Suprapubic skin (tissue), 4 donors: Measurements from ENCODE around the gene AKAP8L. TPM values are rescaled to one million over a fixed set of nuclear protein-coding genes. Genes with fewer than 3 reads are reported as not detected.
"Not testable (repeated sequence)": the region's sequence is repeated elsewhere in the genome, so short reads cannot be mapped to it uniquely, and the experiment has no call there.

ENCODE experiments used
- DNase-seq, 2 donors: peaks; one replicate each; pipeline ENCODE4 v3.0.0-alpha.2; 2019; ENCODE audit warnings: low spot score in 2 of 2
- H3K27ac ChIP-seq: fragments of 200-600 bp; sonication (generic); one replicate; pipeline ENCODE4 v1.5.1; 2019
- H3K27me3 ChIP-seq: fragments of 200-600 bp; sonication (generic); one replicate; pipeline ENCODE4 v1.5.1; 2019
- H3K36me3 ChIP-seq: fragments of 200-600 bp; sonication (generic); one replicate; pipeline ENCODE4 v1.5.1; 2019
- H3K4me1 ChIP-seq: fragments of 200-600 bp; sonication (generic); one replicate; pipeline ENCODE4 v1.5.1; 2019
- H3K4me3 ChIP-seq: fragments of 200-600 bp; sonication (generic); one replicate; pipeline ENCODE4 v1.5.1; 2019; ENCODE audit warnings: mild to moderate bottlenecking
- H3K9me3 ChIP-seq: fragments of 200-600 bp; sonication (generic); one replicate; pipeline ENCODE4 v1.5.1; 2019
- EP300 ChIP-seq: sonication (generic); formaldehyde crosslinking; IDR thresholded peaks from one replicate; pipeline ENCODE4 v1.6.1; 2017; ENCODE audit warnings: antibody characterized with exemption
- POLR2A ChIP-seq, 2 donors: fragments of 450-650 bp; IDR thresholded peaks; one replicate each; pipeline ENCODE4 v1.6.1; 2017; ENCODE audit warnings: antibody characterized with exemption in 2 of 2, mild to moderate bottlenecking in 2 of 2, moderate library complexity in 2 of 2
- POLR2AphosphoS5 ChIP-seq, 3 donors: sonication (generic); formaldehyde crosslinking; IDR thresholded peaks; one replicate each; pipeline ENCODE4 v1.6.1; 2017; ENCODE audit warnings: antibody characterized with exemption in 3 of 3
- WGBS: methylation state at CpG from one replicate; pipeline ENCODE4 v1.1.5; 2018; 5-methylcytosine and 5-hydroxymethylcytosine counted together
- total RNA-seq, 4 donors: library from RNA; depleted of rRNA; stranded (reverse); fragments of >200 nt; gene quantifications; one replicate each; pipeline ENCODE4 v1.1.0, GENCODE V29; 2016
- TF ChIP-seq, protein P1 (sequence below), 2 donors: fragments of 200-600 bp in 1 of 2; fragments of 450-650 bp in 1 of 2; sonication (generic) in 1 of 2; IDR thresholded peaks; one replicate each; pipeline ENCODE4 v1.5.1; 2016 to 2019; ENCODE audit warnings: antibody characterized with exemption in 2 of 2, mild to moderate bottlenecking in 1 of 2, moderate library complexity in 1 of 2

AKAP8L gene
- total RNA-seq, 4 donors from 2014 or later = 97.5 to 259 (median 118) TPM

DNA sequence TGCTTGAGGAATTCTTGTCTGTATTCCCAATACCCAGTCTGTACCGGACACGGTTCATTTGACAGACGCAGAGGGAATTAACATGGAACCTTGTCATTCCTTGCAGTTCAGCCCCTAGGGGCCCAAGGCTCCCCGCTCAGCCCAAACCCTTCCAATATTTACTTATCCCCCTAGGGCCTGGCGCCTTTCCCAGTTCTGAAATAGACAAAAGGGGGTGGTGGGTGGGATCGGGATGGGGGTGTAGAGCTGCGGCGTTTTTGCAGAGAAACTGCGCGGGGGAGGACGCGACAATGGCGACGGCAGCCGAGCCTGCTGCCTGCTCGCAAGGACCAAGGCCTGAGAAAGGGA lies 583 bp downstream of the AKAP8L start:
- Histone ChIP-seq H3K27me3 (no peaks in the 10 kb centered on the region), H3K9me3 (no peaks in the 10 kb centered on the region), H3K4me3 (peak overlapping the region; percentile 58), H3K4me1 (peaks cover 38% of the 10 kb centered on the region), H3K36me3 (peaks cover 15% of the 10 kb centered on the region), H3K27ac (peak overlapping the region; percentile 70)
- TF ChIP-seq POLR2A (IDR thresholded peaks at IDR 0.05) (no peak), EP300 (no peak), POLR2AphosphoS5 (IDR thresholded peaks at IDR 0.05) (no peak)
- TF ChIP-seq, protein P1, sequence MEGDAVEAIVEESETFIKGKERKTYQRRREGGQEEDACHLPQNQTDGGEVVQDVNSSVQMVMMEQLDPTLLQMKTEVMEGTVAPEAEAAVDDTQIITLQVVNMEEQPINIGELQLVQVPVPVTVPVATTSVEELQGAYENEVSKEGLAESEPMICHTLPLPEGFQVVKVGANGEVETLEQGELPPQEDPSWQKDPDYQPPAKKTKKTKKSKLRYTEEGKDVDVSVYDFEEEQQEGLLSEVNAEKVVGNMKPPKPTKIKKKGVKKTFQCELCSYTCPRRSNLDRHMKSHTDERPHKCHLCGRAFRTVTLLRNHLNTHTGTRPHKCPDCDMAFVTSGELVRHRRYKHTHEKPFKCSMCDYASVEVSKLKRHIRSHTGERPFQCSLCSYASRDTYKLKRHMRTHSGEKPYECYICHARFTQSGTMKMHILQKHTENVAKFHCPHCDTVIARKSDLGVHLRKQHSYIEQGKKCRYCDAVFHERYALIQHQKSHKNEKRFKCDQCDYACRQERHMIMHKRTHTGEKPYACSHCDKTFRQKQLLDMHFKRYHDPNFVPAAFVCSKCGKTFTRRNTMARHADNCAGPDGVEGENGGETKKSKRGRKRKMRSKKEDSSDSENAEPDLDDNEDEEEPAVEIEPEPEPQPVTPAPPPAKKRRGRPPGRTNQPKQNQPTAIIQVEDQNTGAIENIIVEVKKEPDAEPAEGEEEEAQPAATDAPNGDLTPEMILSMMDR (IDR thresholded peaks at IDR 0.05) = no peak
- 0% methylated on average over 10 of the region's 16 CpGs for WGBS
- peak in 1 of 2 donors; percentile 71 for DNase-seq

DNA sequence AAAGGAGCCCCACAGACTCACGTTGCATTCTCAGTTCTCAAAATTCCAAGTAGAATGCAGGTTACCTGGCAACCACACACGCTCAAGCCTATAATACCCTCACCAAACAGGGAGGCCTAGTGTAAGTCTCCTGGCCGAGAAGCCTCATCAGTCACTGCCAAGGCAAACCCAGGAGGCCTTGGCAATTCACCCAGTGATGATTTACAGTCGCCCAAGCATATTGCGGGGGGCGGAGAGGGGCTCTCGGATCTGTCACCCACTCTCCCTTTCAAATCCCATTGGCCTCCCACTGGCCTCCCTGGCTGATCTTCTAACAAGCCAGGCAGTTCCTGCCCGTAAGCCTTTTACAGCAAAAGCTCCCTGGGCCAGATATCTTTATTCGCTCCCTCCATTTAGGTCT lies 1.1 kb downstream of the AKAP8L start:
- H3K4me1 ChIP-seq = peaks cover 43% of the 10 kb centered on the region
- no peaks in the 10 kb centered on the region for H3K9me3 ChIP-seq
- 3% methylated on average over 7 of the region's 9 CpGs for WGBS
- no peak for TF ChIP-seq EP300
- TF ChIP-seq, protein P1 (IDR thresholded peaks at IDR 0.05) = no peak
- TF ChIP-seq POLR2AphosphoS5 (IDR thresholded peaks at IDR 0.05) = no peak
- TF ChIP-seq POLR2A (IDR thresholded peaks at IDR 0.05) = no peak
- H3K27me3 ChIP-seq = no peaks in the 10 kb centered on the region
- peak overlapping the region; percentile 58 for H3K4me3 ChIP-seq
- no peak for DNase-seq
- peak overlapping the region; percentile 70 for H3K27ac ChIP-seq
- H3K36me3 ChIP-seq = peaks cover 10% of the 10 kb centered on the region

DNA sequence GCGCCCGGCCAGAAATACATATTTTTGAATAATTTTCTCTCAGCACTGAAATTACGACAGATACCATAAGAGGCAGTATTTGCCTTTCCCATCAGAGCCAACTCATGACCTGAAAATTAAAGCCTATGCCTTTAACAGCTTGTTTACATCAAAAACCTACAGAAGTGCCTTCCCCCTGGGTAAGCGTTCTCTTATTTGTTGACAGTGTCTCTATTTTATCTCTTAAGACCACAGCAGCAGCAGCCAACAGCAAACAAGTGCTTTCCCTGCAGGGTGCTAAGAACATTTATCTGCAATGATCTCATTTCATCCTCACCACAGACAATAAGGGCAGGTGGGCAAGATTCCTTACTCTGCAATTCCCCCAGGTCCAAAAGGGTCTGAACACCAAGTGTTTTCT lies 6.0 kb downstream of the AKAP8L start:
- TF ChIP-seq POLR2A (IDR thresholded peaks at IDR 0.05) = no peak
- no peak for TF ChIP-seq POLR2AphosphoS5 (IDR thresholded peaks at IDR 0.05)
- TF ChIP-seq EP300 = no peak
- TF ChIP-seq, protein P1 (IDR thresholded peaks at IDR 0.05) = no peak
- H3K27me3 ChIP-seq = no peaks in the 10 kb centered on the region
- H3K9me3 ChIP-seq = no peaks in the 10 kb centered on the region
- H3K4me1 ChIP-seq = peaks cover 42% of the 10 kb centered on the region
- H3K4me3 ChIP-seq = no peak overlapping the region
- no peak for DNase-seq
- H3K36me3 ChIP-seq = peaks cover 23% of the 10 kb centered on the region
- WGBS = 71% methylated on average over 4 of the region's 4 CpGs
- no peak overlapping the region for H3K27ac ChIP-seq

DNA sequence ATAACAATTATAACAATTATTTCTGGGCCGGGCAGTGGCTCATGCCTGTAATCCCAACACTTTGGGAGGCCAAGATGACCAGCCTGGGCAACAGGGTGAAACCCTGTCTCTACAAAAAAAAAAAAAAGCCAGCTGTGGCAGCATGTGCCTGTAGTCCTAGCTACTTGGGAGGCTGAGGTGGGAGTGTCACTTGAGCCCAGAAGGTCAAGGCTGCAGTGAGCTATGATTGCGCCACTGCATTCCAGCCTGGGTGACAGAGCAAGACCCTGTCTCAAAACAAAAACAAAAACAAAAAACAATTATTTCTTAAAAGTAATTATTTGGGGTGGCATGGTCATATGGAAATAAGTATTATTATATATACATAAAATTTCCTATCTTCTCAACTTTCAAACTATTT lies 7.4 kb downstream of the AKAP8L start:
- DNase-seq, H3K27me3 ChIP-seq, H3K4me3 ChIP-seq, H3K9me3 ChIP-seq, H3K27ac ChIP-seq: not testable (repeated sequence)
- Histone ChIP-seq H3K36me3 (peaks cover 27% of the 10 kb centered on the region), H3K4me1 (peaks cover 30% of the 10 kb centered on the region)
- WGBS = 80% methylated on average over 2 of the region's 2 CpGs

DNA sequence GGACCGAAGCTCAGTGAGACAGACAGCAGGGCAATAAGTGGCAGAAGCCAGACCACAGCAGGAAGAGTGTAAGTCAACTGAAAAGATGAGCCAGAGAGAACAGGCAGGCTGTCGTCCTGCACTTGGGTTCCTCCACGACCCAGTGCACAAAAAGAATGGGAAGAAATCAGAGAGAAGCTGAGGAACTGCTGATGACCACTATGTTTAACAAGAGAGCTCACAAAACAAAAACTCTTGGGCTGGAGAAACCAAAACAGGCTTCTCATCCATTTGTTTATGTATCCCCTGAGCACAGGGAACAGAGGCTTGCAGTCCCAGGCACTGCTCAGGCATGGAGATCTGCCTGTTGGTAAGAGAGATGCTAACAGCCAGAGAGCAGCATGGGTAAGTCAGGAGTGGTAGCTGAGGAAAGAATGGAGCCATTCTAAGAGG lies 14.0 kb downstream of the AKAP8L start:
- 47% methylated on average over 3 of the region's 3 CpGs for WGBS
- TF ChIP-seq EP300 = no peak
- no peak for DNase-seq
- no peak overlapping the region for H3K4me3 ChIP-seq
- no peaks in the 10 kb centered on the region for H3K27me3 ChIP-seq
- peaks cover 20% of the 10 kb centered on the region for H3K4me1 ChIP-seq
- peaks cover 62% of the 10 kb centered on the region for H3K36me3 ChIP-seq
- H3K27ac ChIP-seq = no peak overlapping the region
- H3K9me3 ChIP-seq = no peaks in the 10 kb centered on the region

DNA sequence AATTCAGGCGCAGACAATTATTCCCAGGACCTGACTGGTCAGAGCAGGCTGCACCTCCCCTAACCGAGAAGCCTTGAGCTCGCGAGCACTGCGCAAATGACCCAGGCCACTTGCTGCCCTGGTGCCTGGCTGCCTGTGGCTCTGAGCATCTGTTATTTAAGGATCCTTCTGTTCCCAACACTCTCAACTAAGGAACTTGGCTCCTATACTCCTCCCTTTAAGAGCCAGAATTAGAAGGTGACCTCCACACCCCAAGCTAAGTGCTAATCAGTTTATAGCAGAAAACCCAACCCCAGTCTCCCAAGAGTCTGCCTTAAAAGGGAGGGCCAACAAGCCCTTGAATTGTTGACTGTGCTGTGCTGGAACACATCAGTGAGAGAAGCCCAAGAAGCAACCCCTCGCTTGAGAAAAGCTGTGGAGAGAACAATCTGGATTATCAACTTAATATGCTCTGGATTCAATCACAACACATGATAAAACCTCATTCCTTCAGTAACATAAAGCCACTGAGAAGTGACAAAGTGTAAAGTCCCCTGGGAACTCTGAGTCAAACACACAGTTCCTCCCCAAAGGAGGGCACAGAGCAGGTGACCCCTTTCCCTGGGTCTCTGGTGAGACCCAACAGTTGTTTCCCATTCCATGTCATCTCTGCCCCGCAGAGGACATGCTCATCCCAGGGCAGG lies 14.6 kb downstream of the AKAP8L start:
- TF ChIP-seq POLR2A (IDR thresholded peaks at IDR 0.05) = no peak
- no peaks in the 10 kb centered on the region for H3K27me3 ChIP-seq
- H3K27ac ChIP-seq = no peak overlapping the region

DNA sequence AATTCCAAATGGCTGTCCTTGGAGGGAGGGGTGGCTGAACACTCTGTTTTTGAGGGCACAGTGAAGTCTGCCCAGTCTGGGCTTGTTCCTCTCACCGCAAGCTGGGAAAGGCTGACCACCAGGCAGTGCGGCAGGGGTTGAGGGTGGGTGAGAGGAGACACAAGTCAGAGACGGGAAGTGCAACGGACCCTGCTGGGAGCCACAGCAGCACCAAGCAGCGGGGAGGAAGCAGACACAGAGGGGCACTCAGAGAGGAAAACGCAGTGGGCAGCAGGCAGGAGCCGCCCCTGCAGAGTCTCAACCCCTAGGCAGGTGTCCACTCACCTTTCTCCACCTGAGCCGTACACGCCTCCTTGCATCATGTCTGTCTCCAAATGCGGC lies 15.6 kb downstream of the AKAP8L start:
- TF ChIP-seq POLR2A (IDR thresholded peaks at IDR 0.05) (no peak), EP300 (no peak), POLR2AphosphoS5 (IDR thresholded peaks at IDR 0.05) (no peak)
- TF ChIP-seq, protein P1 (IDR thresholded peaks at IDR 0.05) = no peak
- Histone ChIP-seq H3K9me3 (no peaks in the 10 kb centered on the region), H3K36me3 (peaks cover 63% of the 10 kb centered on the region), H3K27me3 (no peaks in the 10 kb centered on the region), H3K4me1 (peaks cover 20% of the 10 kb centered on the region), H3K27ac (no peak overlapping the region), H3K4me3 (no peak overlapping the region)
- no peak for DNase-seq
- 91% methylated on average over 9 of the region's 10 CpGs for WGBS

More for the DNA sequence above, 14.6 kb downstream of the AKAP8L start:
- Histone ChIP-seq H3K4me3 (no peak overlapping the region), H3K9me3 (no peaks in the 10 kb centered on the region), H3K36me3 (peaks cover 62% of the 10 kb centered on the region), H3K4me1 (peaks cover 20% of the 10 kb centered on the region)
- 82% methylated on average over 6 of the region's 7 CpGs for WGBS
- DNase-seq = no peak
